Activated CD4-positive, alpha-beta T cell treated with anti-CD3 and anti-CD28 coated beads, Interleukin-2, amount 50 U/mL, for 24 hours (primary cell): Measurements from ENCODE around the gene SPOCK1.

Experiments used
- DNase-seq, 2 donors: peaks; one replicate each; pipeline ENCODE4 v3.0.0-alpha.2; 2020; ENCODE audit warnings: low read depth in 1 of 2, low spot score in 1 of 2

SPOCK1 gene

GRCh38 chr5:137118629-137119028, 380.5 kb downstream of the SPOCK1 start:
- no peak for DNase-seq

- DNase-seq = no peak
Observed at GRCh38 chr5:137115152-137115551, 384.0 kb downstream of the SPOCK1 start.

GRCh38 chr5:137114529-137114928, 384.6 kb downstream of the SPOCK1 start:
- DNase-seq = no peak

- no peak for DNase-seq
Observed at GRCh38 chr5:137113939-137114338, 385.2 kb downstream of the SPOCK1 start.

- no peak for DNase-seq
Observed at GRCh38 chr5:137113161-137113560, 386.0 kb downstream of the SPOCK1 start.

- DNase-seq = no peak
Observed at GRCh38 chr5:137105351-137106035, 393.6 kb downstream of the SPOCK1 start.

GRCh38 chr5:137101544-137101943, 397.6 kb downstream of the SPOCK1 start:
- DNase-seq = no peak

- DNase-seq = no peak
Observed at GRCh38 chr5:137099651-137100050, 399.5 kb downstream of the SPOCK1 start.

GRCh38 chr5:137098663-137099062, 400.5 kb downstream of the SPOCK1 start:
- DNase-seq = no peak

GRCh38 chr5:137098238-137098637, 400.9 kb downstream of the SPOCK1 start:
- DNase-seq = no peak

- no peak for DNase-seq
Observed at GRCh38 chr5:137097203-137097602, 401.9 kb downstream of the SPOCK1 start.

GRCh38 chr5:137096149-137097103, 402.7 kb downstream of the SPOCK1 start:
- DNase-seq = no peak

- DNase-seq = no peak
Observed at GRCh38 chr5:137095597-137095996, 403.5 kb downstream of the SPOCK1 start.

- DNase-seq = no peak
Observed at GRCh38 chr5:137092831-137093230, 406.3 kb downstream of the SPOCK1 start.

GRCh38 chr5:137091472-137091871, 407.7 kb downstream of the SPOCK1 start:
- DNase-seq = no peak

GRCh38 chr5:137090721-137091120, 408.4 kb downstream of the SPOCK1 start:
- DNase-seq = no peak

- DNase-seq = no peak
Observed at GRCh38 chr5:137090151-137090550, 409.0 kb downstream of the SPOCK1 start.

- no peak for DNase-seq
Observed at GRCh38 chr5:137088175-137088574, 411.0 kb downstream of the SPOCK1 start.

- DNase-seq = no peak
Observed at GRCh38 chr5:137086342-137086741, 412.8 kb downstream of the SPOCK1 start.

- no peak for DNase-seq
Observed at GRCh38 chr5:137085206-137085605, 413.9 kb downstream of the SPOCK1 start.

- no peak for DNase-seq
Observed at GRCh38 chr5:137084016-137084415, 415.1 kb downstream of the SPOCK1 start.

- DNase-seq = no peak
Observed at GRCh38 chr5:137082951-137083350, 416.2 kb downstream of the SPOCK1 start.
